GM21390 (cell line): Measurements from ENCODE around the gene MEIS3.
"Not testable (repeated sequence)": the region's sequence is repeated elsewhere in the genome, so short reads cannot be mapped to it uniquely, and the experiment has no call there.

Experiments
- ATAC-seq: cut with Tn5 transposase; IDR thresholded peaks from one replicate; pipeline ENCODE4 v1.9.1; 2021; ENCODE audit not compliant: unreplicated experiment

The MEIS3 gene

DNA sequence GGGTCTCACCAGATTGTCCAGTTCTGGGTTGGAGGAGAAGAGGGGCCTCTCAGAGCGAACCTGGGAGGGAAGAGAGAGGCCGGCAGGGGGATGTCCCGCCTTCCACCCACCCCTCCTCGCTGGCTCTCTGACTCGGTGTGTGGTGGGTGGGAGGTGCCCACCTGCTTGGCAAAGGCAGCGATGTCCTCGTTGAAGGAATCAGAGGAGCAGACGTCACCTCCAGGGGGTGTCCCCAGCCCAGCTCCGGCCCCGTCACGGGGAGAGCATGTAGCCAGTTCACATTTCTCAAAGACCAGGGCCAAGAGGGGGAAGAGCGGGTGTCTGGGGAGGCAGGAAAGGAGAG, 2.7 kb downstream of the MEIS3 start:
- no peak for ATAC-seq

DNA sequence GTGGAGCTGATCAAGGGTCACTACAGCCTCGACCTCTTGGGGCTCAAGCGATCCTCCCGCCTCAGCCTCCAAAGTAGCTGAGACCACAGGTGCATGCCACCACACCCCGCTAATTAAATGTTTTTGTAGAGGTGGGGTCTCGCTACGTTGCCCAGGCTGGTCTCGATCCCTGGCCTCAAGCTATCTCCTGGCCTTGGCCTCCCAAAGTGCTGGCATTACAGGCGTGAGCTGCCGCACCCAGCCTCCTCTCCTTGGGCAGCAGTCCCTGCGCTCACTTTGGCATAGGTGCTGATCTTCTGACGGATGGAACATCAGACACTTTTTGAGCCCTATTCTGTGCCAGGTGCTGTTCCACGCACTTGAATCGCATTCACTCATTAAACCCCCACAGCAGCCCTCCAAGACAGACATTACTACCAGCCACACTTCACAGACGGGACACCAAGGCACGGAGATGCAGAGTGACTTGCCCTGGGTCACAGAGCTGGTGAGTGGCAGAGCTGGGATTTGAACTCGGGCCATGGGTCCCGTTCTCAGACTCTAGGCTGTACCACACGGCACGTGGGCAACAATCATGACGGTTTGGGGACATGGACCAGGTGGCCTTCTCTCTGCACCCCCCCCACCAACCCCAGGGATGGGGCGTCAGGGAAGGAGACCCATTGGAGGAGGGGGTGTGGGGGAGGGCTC, 3.2 kb downstream of the MEIS3 start:
- ATAC-seq: no peak

DNA sequence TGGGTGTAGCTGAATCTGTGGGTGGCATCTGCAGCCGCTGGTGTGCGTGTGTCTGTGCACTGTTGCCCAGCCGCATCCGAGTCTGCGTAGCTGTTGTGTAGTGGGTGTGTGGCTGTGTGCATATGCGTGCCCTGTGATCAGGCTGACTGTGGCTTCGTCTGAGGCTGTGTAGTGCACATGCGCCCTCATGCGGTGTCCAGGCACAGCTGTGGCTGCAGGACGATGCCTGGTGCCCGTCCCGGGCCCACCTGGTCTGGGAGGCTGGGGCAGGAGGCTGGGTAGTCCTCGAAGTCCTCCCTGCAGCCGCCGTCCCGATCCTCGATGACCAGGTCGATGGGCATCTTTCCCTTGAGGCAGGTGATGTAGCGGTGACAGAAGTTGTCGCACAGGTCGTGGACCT, 4.9 kb downstream of the MEIS3 start:
- ATAC-seq: no peak

DNA sequence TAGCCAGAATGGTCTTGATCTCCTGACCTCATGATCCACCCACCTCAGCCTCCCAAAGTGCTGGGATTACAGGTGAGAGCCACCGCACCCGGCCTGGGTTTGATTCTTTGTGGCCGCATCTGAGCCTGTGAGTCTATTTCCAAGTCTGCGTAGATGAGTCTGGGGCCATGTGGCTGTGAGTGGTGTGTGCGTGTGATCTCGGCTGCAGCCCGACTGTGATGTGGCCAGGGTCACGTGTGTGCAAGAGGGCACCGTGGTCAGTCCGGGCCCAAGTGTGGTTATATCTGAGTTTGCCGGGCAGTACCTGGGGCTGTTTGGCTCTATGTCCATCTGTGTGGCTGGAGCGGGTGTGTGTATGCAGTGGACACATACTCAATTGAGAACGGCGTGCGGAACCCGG, 5.4 kb downstream of the MEIS3 start:
- ATAC-seq: no peak

DNA sequence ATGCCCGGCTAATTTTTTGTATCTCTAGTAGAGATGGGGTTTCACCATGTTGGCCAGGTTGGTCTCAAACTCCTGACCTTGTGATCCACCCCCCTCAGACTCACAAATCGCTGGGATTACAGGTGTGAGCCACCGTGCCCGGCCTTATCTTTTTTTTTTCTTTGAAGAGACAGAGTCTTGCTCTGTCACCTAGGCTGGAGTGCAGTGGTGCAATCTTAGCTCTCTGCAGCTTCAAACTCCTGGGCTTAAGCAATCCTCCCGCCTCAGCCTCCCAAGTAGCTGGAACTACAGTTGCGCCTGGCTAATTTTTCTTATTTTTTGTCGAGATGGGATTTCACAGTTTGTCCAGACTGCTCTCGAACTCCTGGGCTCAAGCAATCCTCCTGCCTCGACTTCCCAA, 7.6 kb downstream of the MEIS3 start:
- ATAC-seq: not testable (repeated sequence)

DNA sequence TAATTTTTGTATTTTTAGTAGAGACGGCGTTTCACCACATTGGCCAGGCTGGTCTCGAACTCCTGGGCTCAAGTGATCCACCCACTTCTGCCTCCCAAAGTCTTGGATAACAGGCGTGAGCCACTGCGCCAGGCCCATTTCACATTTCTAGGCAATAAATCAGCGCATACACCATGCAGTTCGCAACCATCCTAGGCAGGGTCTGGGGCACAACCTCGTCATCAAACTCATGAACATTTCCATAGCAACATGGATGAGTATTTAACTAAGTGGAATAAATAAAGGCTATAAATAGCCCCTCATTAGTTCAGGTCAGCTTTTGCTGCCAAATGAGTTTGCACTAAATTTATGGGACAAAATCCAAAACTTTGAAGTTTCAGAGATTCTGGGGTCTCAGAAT, 8.2 kb downstream of the MEIS3 start:
- ATAC-seq: no peak

DNA sequence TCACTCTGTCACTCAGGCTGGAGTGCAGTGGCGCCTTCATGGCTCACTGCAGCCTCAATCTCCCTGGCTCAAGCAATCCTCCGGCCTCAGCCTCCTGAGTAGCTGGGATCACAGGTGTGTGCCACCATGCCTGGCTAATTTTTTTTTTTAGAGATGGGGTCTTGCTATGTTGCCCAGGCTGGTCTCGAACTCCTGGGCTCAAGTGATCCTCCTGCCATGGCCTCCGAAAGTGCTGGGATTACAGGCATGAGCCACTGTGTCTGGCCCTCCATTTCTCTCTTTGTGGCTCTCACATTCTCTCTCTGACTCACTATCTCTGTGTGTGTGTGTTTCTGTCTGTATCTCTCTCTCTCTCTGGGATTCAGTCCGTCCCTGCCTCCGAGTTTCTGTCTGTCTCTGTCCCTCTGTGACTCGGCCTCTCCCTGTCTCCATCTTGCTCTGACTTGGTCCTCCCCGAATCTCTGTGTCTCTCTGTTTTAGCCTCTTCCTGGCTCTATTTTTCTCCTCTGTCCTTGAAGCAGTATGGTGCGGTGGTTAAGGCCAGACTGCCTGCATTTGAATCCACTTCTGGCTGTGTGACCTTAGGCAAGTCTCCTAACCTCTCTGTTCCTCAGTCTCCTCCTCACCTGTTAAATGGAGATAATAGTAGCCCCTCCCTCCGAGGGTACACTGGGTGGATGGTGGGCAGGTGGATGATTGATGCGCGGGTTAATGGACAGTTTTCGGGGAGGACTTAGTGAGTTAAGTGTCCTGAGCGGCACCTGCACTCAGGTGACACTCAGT, 11.0 kb downstream of the MEIS3 start:
- ATAC-seq: no peak

DNA sequence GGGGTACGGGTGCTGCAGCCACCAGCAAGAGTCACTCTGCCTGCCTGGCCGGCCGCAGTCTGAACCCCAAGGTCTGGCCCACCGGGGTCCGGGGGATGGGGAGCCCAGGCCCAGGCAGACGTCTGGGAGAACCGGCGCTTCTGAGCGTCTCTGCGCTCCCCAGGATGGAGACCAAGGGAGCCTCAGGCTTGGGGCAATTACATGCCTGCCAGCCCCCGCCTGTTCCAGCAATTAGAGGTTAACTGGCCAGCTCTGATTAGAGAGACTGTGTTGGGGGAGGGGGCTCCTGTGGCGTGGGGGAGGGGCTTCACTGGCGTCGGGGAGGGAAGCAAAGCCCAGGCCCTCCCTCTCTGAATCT, 11.9 kb downstream of the MEIS3 start:
- ATAC-seq: no peak

DNA sequence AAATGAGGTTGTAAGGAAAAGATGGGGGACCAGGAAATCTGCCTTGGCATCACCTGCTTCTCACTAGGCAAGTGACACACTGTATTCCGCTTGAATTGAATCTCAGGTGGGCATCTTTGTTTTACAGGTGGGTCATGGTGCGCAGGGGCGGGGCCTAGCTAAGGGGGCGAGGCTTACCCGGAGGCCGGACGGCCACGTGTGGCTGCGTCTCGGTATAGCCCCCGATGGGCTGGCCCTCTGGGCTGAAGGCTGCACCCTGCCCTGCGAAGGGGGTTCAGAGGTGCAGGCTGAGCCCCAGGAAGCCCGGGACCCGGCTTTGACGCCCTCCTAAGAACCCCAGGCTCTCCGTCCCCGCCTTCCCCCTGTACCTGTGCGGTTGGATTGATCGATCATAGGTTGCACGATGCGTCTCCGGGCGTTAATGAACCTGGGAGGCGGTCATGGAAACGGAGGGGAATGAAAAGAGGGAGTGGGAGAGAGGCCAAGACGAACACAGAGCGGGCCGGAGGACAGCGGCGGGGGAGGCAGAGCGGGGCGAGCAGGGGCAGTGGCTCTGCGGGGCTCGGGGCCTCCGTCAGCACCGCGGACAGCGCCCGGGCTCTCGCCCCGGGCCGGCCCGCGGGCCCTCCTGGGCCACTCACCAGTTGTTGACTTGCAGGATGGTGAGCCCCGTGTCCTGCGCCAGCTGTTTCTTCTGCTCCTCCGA, 12.5 kb downstream of the MEIS3 start:
- no peak for ATAC-seq

DNA sequence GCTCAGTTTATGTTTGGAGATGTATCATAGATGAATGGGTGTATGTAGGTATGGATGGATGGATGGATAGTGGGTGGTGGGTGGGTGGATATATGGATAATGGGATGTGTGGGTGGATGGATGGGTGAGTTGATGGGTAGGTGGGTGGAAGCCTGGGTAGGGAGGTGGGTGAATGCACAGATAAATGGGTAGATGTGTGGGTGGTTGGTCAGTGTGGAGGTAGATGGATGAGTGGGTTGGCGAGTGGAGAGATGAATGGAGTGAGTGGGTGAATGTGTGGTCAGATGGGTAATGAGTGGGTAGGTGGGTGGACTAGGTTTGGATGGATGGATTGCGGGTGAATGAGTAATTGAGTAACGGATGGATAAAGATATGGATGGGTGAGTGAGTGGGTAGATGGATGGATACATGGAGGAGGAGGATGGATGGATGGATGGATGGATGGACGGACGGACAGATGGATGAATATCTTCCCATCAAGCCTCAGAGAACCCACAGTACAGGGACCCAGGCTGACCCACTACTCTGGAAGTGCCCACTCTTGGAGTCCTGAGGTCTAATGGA, 13.4 kb downstream of the MEIS3 start:
- no peak for ATAC-seq

DNA sequence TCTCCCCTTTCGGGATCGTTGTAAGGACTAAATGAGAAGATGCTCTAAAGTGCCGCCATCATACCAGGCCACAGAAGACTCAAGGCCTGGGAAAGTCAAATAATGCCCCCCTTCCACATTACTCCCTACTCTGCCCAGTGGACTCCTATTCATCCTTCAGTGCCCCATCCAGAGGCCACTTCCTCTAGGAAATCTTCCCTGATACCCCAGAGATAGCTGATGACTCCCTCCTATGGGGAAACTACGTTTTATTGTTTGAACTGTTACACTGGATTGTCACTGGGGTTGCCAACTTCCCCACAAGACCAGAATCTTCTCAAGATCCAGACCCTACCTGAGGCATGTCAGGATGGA, 14.2 kb downstream of the MEIS3 start:
- ATAC-seq: no peak

DNA sequence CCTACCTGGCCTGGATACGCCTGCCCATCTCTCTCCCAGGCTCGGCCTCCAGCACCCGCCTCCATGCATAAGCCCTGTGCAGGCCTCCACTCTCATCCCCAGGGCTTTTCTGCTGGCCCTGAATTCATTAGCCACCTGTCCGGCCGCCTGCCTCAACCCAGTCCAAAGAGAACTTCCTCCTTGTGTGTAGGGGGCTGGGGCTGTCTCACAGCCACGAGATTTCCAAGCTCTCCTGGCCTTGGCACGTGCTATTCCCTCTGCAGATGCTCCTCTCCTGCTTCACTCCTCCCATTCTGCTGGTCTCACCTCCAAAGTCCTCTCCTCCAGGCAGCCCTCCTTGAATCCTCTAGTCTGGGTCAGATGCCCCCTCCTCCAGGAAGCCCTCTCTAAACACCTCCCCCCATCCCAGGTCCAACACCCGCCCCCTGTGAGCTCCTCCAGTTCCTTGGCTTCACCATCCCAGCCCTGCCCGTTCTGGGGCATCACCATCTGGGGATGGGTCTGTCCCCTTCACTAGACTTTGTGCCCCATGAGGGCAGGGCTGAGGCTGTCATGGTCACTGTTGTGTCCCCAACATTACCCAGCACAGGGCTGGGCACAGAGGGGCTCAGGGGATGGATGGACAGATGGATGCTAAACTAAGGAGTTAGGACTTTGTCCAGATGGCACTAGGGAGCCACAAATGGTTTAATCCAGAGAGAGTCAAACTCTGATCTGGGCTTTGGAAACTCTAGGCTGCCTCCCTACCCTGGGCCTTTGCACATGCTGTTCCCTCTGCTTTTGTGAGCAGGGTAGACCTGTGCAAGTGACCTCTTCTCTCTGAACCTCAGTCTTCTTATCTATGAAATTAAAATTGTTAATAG, 14.8 kb downstream of the MEIS3 start:
- ATAC-seq: no peak

DNA sequence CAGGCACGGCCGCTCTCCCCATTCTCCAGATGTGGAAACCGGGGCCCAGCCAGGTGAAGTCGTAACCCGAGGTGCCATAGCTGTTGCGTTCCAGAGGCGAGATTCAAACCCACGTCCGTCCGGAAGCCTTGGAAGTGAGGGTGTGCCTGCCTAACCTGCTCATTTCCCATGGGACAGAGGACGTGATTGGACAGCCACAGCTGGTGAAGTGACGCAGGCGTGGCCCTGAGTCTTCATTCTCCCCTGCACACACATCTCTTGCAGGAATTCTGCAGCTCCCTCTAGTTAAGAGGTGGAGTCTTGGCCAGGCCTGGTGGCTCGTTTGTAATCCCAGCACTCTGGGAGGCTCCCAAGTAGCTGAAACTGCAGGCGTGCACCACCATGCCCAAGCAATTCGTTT, 16.8 kb downstream of the MEIS3 start:
- ATAC-seq: no peak

DNA sequence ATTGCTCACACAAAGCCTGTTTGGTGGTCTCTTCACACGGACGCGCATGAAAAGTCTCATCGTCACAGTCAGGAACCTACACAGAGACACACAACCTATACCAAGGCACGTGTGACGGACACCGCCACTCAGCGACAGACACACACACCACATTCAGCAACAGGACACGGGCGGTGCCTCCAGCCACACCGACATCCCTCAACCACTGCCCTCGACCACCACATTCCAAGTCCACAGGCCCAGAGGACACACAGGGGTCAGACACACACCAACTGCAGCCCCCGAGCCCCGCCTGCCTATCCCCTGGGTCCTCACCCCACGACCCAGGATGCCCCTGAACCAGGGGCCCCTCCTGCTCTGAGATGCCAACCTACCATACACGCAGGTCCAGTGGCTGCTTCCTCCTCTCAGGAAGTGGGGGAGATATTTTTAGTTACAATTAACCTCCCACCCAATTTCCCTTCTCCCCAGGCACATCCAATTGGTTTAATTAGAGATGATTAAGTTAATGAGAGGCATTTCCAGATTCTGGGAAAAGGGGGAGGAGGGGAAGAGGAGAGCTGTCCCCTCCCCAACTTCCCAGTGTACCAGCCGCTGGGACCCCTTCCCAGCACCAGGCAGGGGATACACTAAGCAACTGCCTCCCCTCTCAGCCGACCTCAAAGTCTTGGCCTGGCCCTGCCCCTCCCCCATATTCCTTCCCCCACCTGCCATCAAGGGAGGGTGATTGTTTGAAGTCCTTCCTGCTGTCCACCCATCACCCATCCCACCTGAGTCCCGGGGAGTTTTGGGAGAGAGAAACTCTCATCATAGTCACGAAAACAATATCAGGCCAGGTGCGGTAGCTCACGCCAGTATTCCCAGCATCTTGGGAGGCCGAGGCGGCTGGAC, 20.4 kb downstream of the MEIS3 start:
- no peak for ATAC-seq

DNA sequence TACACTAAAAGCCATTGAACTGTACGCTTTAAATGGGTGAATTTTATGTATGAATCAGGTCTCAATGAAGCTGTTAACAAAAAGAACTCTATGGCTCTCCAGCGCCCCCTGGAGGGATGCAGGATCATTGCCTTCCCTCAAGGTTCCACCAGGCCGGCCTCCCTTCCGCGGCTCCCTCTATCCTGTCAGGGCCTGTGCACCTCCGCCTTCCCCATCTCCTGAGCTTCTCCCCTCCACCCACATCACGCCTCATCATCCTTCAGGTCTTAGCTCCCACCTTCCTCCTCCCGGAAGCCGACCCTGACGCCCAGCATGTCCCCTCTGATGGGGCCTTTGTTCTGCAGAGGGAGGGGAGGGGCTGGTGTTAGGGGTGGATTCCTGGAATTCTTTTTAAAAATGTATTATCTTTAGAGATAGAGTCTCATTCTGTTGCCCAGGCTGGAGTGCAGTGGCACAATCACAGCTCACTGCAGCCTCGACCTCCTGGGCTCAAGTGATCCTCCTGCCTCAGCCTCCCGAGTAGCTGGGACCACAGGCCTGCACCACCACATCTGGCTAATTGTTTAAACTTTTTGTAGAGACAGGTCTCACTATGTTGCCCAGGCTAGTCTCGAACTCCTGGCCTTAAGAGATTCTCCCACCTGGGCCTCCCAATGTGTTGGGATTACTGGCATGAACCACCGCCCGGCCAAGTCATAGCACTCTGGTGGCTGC, 27.7 kb downstream of the MEIS3 start:
- ATAC-seq: no peak

DNA sequence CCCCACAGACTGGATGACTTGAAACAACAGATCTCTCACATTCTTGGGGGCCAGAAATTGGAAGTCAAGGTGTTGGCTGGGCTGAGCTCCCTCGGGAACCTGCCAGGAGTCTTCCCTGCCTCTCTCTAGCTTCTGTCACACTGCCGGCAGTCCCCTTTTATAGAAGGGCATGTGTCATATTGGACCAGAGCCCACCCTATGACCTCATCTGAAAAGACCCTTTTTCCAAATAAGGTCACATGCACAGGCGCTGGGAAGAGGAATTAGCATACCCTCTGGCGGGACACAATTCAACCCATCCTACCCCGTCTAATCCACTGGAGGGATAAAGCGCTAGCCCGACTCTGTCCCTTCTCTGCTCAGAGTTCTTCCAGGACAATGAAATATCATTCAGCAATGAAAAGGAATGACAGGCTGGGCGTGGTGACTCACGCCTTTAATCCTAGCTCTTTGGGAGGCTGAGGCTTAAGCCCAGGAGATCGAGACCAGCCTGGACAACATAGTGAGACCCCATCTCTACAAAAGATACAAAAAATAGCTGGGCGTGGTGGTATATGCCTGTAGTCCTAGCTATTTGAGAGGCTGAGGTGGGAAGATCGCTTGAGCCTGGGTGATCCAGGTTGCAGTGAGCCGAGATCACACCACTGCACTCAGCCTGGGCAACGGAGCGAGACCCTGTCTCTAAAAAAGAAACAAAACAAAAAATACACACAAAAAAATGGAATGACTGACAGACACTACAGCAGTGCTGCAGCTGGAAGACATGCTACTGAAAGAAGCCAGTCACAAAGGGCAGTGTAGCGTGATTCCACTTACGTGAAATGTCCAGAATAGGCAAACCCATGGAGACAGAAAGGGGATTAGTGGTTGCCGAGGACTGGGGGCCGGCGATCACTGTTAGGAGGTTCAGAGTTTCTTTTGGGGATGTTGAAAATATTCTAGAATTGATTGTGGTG, 28.5 kb downstream of the MEIS3 start:
- no peak for ATAC-seq

DNA sequence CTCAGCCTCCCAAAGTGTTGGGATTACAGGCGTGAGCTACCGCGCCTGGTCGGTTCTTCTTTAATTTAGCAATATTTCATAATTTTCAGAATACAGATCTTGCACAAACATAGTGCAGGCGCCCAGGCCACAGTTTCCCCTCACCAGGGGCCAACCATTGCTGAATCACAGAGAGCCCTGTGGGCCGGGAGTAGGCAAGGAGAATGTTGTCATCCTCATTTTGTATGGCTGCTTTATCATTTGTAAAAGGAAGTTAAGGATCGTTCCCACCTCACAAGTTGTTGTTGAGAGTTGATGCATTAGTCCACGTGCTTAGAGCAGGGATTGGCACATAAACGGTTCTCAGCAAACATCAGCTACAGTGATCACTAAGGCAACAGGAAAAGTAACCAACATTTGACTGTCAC, 30.2 kb downstream of the MEIS3 start:
- ATAC-seq: no peak

DNA sequence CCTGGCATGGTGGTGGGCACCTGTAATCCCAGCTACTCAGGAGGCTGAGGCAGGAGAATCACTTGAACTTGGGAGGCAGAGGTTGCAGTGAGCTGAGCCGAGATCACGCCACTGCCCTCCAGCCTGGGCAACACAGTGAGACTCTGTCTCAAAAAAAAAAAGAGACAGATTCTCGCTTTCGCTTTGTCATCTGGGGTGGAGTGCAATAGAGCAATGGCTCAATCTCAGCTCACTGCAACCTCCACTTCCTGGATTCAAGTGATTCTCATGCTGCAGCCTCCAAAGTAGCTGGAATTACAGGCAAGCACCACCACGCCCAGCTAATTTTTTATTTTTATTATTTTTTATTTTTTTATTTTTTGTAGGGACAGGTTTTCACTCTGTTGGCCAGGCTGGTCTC, 30.6 kb downstream of the MEIS3 start:
- not testable (repeated sequence) for ATAC-seq
